HepG2 (cell line): ENCODE measurements around the gene PLSCR3. TPM values are rescaled to one million over a fixed set of nuclear protein-coding genes. Genes with fewer than 3 reads are reported as not detected.

ENCODE experiments used
- DPF2 ChIP-seq: sonication (generic); formaldehyde crosslinking; IDR thresholded peaks from 2 replicates; pipeline ENCODE4 v1.4.0; 2020; ENCODE audit warnings: mild to moderate bottlenecking, low read depth, missing genetic modification reagents, borderline replicate concordance
- FOXO4 ChIP-seq: sonication (generic); formaldehyde crosslinking; conservative IDR thresholded peaks from 2 replicates; pipeline ENCODE4 v1.8.1; 2023; ENCODE audit warnings: missing genetic modification reagents
- HCFC1 ChIP-seq: fragments of 150-350 bp; IDR thresholded peaks from 2 replicates; pipeline ENCODE4 v1.6.1; 2014; ENCODE audit warnings: low read depth, low read length
- HNRNPLL ChIP-seq: fragments of 200-400 bp; formaldehyde crosslinking; IDR thresholded peaks from 2 replicates; pipeline ENCODE4 v1.6.1; 2017; ENCODE audit warnings: mild to moderate bottlenecking, low read depth, low read length; ENCODE audit not compliant: poor library complexity, severe bottlenecking
- IRF2 ChIP-seq: IDR thresholded peaks from 2 replicates; pipeline ENCODE4 v1.6.1; 2018; ENCODE audit warnings: missing genetic modification reagents, missing compliant biosample characterization
- KDM4B ChIP-seq: sonication (generic); formaldehyde crosslinking; IDR thresholded peaks from 2 replicates; pipeline ENCODE4 v1.4.0; 2020; ENCODE audit warnings: missing genetic modification reagents
- MEIS1 ChIP-seq: sonication (generic); formaldehyde crosslinking; IDR thresholded peaks from 2 replicates; pipeline ENCODE4 v1.9.0; 2021; ENCODE audit warnings: mild to moderate bottlenecking, missing genetic modification reagents, moderate library complexity, borderline replicate concordance
- MXI1 ChIP-seq: IDR thresholded peaks from 3 replicates; pipeline ENCODE4 v1.6.1; 2012; ENCODE audit warnings: low read depth, low read length, inconsistent platforms, borderline replicate concordance
- PRDM10 ChIP-seq: sonication (generic); formaldehyde crosslinking; IDR thresholded peaks from 2 replicates; pipeline ENCODE4 v1.4.0; 2020; ENCODE audit warnings: low read depth, missing genetic modification reagents
- SP4 ChIP-seq: sonication (generic); formaldehyde crosslinking; IDR thresholded peaks from 2 replicates; pipeline ENCODE4 v1.8.1; 2023; ENCODE audit warnings: mild to moderate bottlenecking, missing genetic modification reagents
- SSRP1 ChIP-seq: IDR thresholded peaks from 2 replicates; pipeline ENCODE4 v1.6.1; 2016; ENCODE audit warnings: control low read depth
- STAG1 ChIP-seq: sonication (generic); formaldehyde crosslinking; IDR thresholded peaks from 2 replicates; pipeline ENCODE4 v1.4.0; 2020; ENCODE audit warnings: missing genetic modification reagents
- TEF ChIP-seq: sonication (generic); formaldehyde crosslinking; IDR thresholded peaks from 2 replicates; pipeline ENCODE4 v1.5.0; 2020; ENCODE audit warnings: missing genetic modification reagents
- YEATS2 ChIP-seq: sonication (generic); formaldehyde crosslinking; IDR thresholded peaks from 2 replicates; pipeline ENCODE4 v1.4.0; 2020; ENCODE audit warnings: missing genetic modification reagents, borderline replicate concordance
- ZNF280B ChIP-seq: sonication (generic); formaldehyde crosslinking; IDR thresholded peaks from 2 replicates; pipeline ENCODE4 v1.5.0; 2020; ENCODE audit warnings: missing genetic modification reagents, mild to moderate bottlenecking, borderline replicate concordance
- ZNF350 ChIP-seq: sonication (generic); formaldehyde crosslinking; IDR thresholded peaks from 2 replicates; pipeline ENCODE4 v1.4.0; 2020; ENCODE audit warnings: mild to moderate bottlenecking, low read depth, missing genetic modification reagents, borderline replicate concordance
- ZNF543 ChIP-seq: sonication (generic); formaldehyde crosslinking; IDR thresholded peaks from 2 replicates; pipeline ENCODE4 v1.4.0; 2020; ENCODE audit warnings: mild to moderate bottlenecking, missing genetic modification reagents
- ZNF550 ChIP-seq: sonication (generic); formaldehyde crosslinking; IDR thresholded peaks from 2 replicates; pipeline ENCODE4 v1.4.0; 2020; ENCODE audit warnings: mild to moderate bottlenecking, missing genetic modification reagents, borderline replicate concordance
- ZNF598 ChIP-seq: sonication (generic); formaldehyde crosslinking; IDR thresholded peaks from 2 replicates; pipeline ENCODE4 v1.5.1; 2020; ENCODE audit warnings: mild to moderate bottlenecking, missing genetic modification reagents, borderline replicate concordance
- ZNF800 ChIP-seq: sonication (generic); formaldehyde crosslinking; IDR thresholded peaks from 2 replicates; pipeline ENCODE4 v1.4.0; 2020; ENCODE audit warnings: missing genetic modification reagents
- ZSCAN29 ChIP-seq: sonication (generic); formaldehyde crosslinking; conservative IDR thresholded peaks from 2 replicates; pipeline ENCODE4 v1.4.0; 2020; ENCODE audit warnings: mild to moderate bottlenecking, missing genetic modification reagents
- polyA plus RNA-seq, 8 experiments: library from polyadenylated mRNA; depleted of rRNA in 3 of 8; stranded (reverse) in 7 of 8; unstranded in 1 of 8; fragments of >200 nt; fragmentation: Illumina TruSeq in 4 of 8; extraction: Trizol in 4 of 8; gene quantifications; 2 replicates each; pipeline versions ENCODE4 v1.2.1 to v1.2.3, GENCODE V29; 2011 to 2016; ENCODE audit warnings: low read depth in 4 of 8, missing spikeins in 1 of 8, mixed read lengths in 1 of 8; ENCODE audit not compliant: insufficient read depth in 1 of 8
- total RNA-seq, 5 experiments: library from RNA; depleted of rRNA; stranded (reverse); fragments of >200 nt; fragmentation: Illumina TruSeq; extraction: Trizol; gene quantifications; 2 replicates each; pipeline ENCODE4 v1.2.3, GENCODE V29; 2016; ENCODE audit warnings: low read depth in 1 of 5

The PLSCR3 gene
- total and polyA plus RNA-seq, 2 of the 13 experiments (the other 11 are each of a cell fraction or from before 2014, with no cell fraction given): 5.6 to 6.2 TPM

- TF ChIP-seq ZNF280B (CRISPR knock-in tag) (peak; percentile 71; the same call in 1 of the 2 replicates), SSRP1 (CRISPR knock-in tag) (0 out of 2 replicates have a peak, but pooled peaks have one; percentile 73), ZNF598 (CRISPR knock-in tag) (no peak), ZNF350 (CRISPR knock-in tag) (peak; percentile 53; the same call in 1 of the 2 replicates), ZNF800 (CRISPR knock-in tag) (no peak), PRDM10 (no peak), FOXO4 (CRISPR knock-in tag) (no peak), ZNF543 (CRISPR knock-in tag) (no peak), MXI1 (peak; percentile 53; the same call in 1 of the 3 replicates), DPF2 (0 out of 2 replicates have a peak, but pooled peaks have one; percentile 36), YEATS2 (CRISPR knock-in tag) (peak; percentile 53; the same call in 1 of the 2 replicates), STAG1 (CRISPR knock-in tag) (peak; percentile 95), TEF (CRISPR knock-in tag) (no peak), HCFC1 (no peak), ZSCAN29 (CRISPR knock-in tag) (no peak), IRF2 (CRISPR knock-in tag) (peak; percentile 69; the same call in 1 of the 2 replicates), KDM4B (CRISPR knock-in tag) (0 out of 2 replicates have a peak, but pooled peaks have one; percentile 52), SP4 (CRISPR knock-in tag) (peak; percentile 42; the same call in 1 of the 2 replicates), MEIS1 (no peak), HNRNPLL (peak; percentile 22), ZNF550 (CRISPR knock-in tag) (no peak)
These were observed 38.2 kb downstream of the PLSCR3 start (continued) for GRCh38 chr17:7356072-7356549.
